GM18951 (cell line): ENCODE measurements around the gene MMP11.

Experiments
- POLR2A ChIP-seq: IDR thresholded peaks from 4 replicates; pipeline ENCODE4 v1.6.1; 2011; ENCODE audit warnings: mild to moderate bottlenecking; ENCODE audit not compliant: insufficient read length, insufficient read depth; ENCODE audit errors: extremely low read depth
- in situ Hi-C: fragments of 300-500 bp; cut with MboI; formaldehyde crosslinking; loops from one replicate; pipeline ENCODE4 v1.12.0; 2022; ENCODE audit warnings: low sequenced_read_pairs, mixed read lengths, inconsistent platforms; ENCODE audit not compliant: unreplicated experiment

The MMP11 gene

GRCh38 chr22:23829845-23830372, 57.3 kb downstream of the MMP11 start:
- TF ChIP-seq POLR2A: no peak
- in situ Hi-C loops: loop anchor here (10.0 kb wide), 1 partner anchor 55 kb away; the partner anchor contains the start of gene MMP11

GRCh38 chr22:23831261-23831660, 58.6 kb downstream of the MMP11 start:
- TF ChIP-seq POLR2A: no peak
- in situ Hi-C loops: loop anchor here (10.0 kb wide), 1 partner anchor 56 kb away; the partner anchor contains the start of gene MMP11

GRCh38 chr22:23831781-23832180, 59.1 kb downstream of the MMP11 start:
- in situ Hi-C loops: loop anchor here (10.0 kb wide), 1 partner anchor 57 kb away; the partner anchor contains the start of gene MMP11

GRCh38 chr22:23832226-23833016, 59.8 kb downstream of the MMP11 start:
- in situ Hi-C loops: loop anchor here (10.0 kb wide), 1 partner anchor 58 kb away; the partner anchor contains the start of gene MMP11
- TF ChIP-seq POLR2A: no peak

More at GRCh38 chr22:23831781-23832180, 59.1 kb downstream of the MMP11 start:
- TF ChIP-seq POLR2A: no peak

GRCh38 chr22:23833017-23833751, 60.5 kb downstream of the MMP11 start:
- in situ Hi-C loops: loop anchor here (10.0 kb wide), 1 partner anchor 58 kb away; the partner anchor contains the start of gene MMP11
- TF ChIP-seq POLR2A: no peak
